Sigmoid colon (tissue), 4 donors: ENCODE data around the gene RXRA.

ENCODE experiments used
- EP300 ChIP-seq, 4 donors: sonication (generic); formaldehyde crosslinking; IDR thresholded peaks; one replicate each; pipeline ENCODE4 v1.6.1; 2017; ENCODE audit warnings: antibody characterized with exemption in 4 of 4
- POLR2A ChIP-seq, 2 donors: fragments of 450-650 bp; IDR thresholded peaks; one replicate each; pipeline ENCODE4 v1.6.1; 2016; ENCODE audit warnings: antibody characterized with exemption in 2 of 2, mild to moderate bottlenecking in 2 of 2, moderate library complexity in 2 of 2

DNA sequence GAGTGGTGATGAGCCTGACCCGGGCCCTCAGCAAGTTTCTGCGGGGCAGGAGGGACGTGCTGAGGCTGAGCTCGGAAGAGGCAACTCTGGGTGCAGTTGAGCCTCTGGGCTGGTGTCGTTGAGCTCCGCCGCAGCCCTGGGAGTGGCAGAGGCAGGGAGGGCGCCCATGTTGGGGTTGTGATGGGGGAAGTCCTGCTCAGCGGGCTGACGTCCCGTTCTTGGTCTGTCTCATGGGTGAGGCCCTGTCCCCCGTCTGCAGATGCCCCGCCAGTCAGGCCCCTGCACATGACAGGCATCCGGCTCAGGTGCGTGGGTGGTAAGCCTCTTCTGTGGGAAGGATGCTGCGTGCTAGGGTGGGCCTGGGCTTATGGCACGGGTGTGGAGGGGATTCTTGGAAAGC lies 64.3 kb downstream of the RXRA start:
- TF ChIP-seq EP300 (IDR thresholded peaks at IDR 0.05) (no peak), POLR2A (IDR thresholded peaks at IDR 0.05) (no peak)
